ENCODE results near the gene EGLN1. TPM values are rescaled to one million over a fixed set of nuclear protein-coding genes. Genes with fewer than 3 reads are reported as not detected.

Gene EGLN1
- total RNA-seq, 2 experiments from 2014 or later = 46.5 to 47.2 TPM

- peak; percentile 89 for ATAC-seq
- Mint-ChIP-seq H3K27ac (no peak overlapping the region), H3K36me3 (ENCODE audit: low read depth) (peaks cover 15% of the 10 kb centered on the region), H3K27me3 (no peaks in the 10 kb centered on the region), H3K4me1 (ENCODE audit: low read depth) (peaks cover 6% of the 10 kb centered on the region), H3K9me3 (no peaks in the 10 kb centered on the region), H3K4me3 (no peak overlapping the region)
- DNase-seq = peak; percentile 46
- intact Hi-C loops (cut with micrococcal nuclease) = loop anchor here (5.0 kb wide), 1 partner anchor 244 kb away; no protein-coding TSS in a partner anchor
- TF ChIP-seq CTCF (IDR thresholded peaks at IDR 0.05) = peak; percentile 84
- CTCF ChIA-PET = interaction anchor here (0.7 to 2.5 kb wide), 28 partner anchors 9 to 297 kb away, joined by 3 to 23 read pairs (median 4); partner anchors contain the start of genes EXOC8 and TSNAX
- POLR2A ChIA-PET = interaction anchor here (1.5 kb wide), 1 partner anchor 19 kb away, joined by 7 read pairs; the partner anchor contains the start of genes EXOC8 and SPRTN
Observed at GRCh38 chr1:231357831-231358354, 64.2 kb downstream of the EGLN1 start.

GRCh38 chr1:231357187-231357772, 64.8 kb downstream of the EGLN1 start:
- DNase-seq (no peak), ATAC-seq (no peak)
- ChIA-PET CTCF (interaction anchor here (0.6 to 2.5 kb wide), 31 partner anchors 8 to 298 kb away, joined by 3 to 23 read pairs (median 4); partner anchors contain the start of genes EXOC8 and TSNAX), POLR2A (interaction anchor here (0.6 to 1.5 kb wide), 2 partner anchors 19 to 107 kb away, joined by 3 to 7 read pairs; partner anchors contain the start of genes EXOC8 and SPRTN)
- intact Hi-C loops (cut with micrococcal nuclease) = loop anchor here (5.0 kb wide), 1 partner anchor 245 kb away; no protein-coding TSS in a partner anchor
- Mint-ChIP-seq H3K4me1 (ENCODE audit: low read depth) (peaks cover 6% of the 10 kb centered on the region), H3K27ac (no peak overlapping the region), H3K36me3 (ENCODE audit: low read depth) (peaks cover 13% of the 10 kb centered on the region), H3K4me3 (no peak overlapping the region), H3K27me3 (no peaks in the 10 kb centered on the region), H3K9me3 (no peaks in the 10 kb centered on the region)
- TF ChIP-seq CTCF (IDR thresholded peaks at IDR 0.05) = no peak

- H3K27me3 Mint-ChIP-seq = no peaks in the 10 kb centered on the region
- no peak overlapping the region for H3K4me3 Mint-ChIP-seq
- no peak for TF ChIP-seq CTCF (IDR thresholded peaks at IDR 0.05)
- ChIA-PET POLR2A (interaction anchor here (1.0 kb wide), 1 partner anchor 40 kb away, joined by 3 read pairs; no protein-coding TSS in a partner anchor), CTCF (interaction anchor here (0.6 to 2.5 kb wide), 5 partner anchors 8 to 253 kb away, joined by 3 to 23 read pairs (median 3); partner anchors contain the start of gene EXOC8)
- no peak overlapping the region for H3K27ac Mint-ChIP-seq
- DNase-seq (no peak), ATAC-seq (no peak)
- intact Hi-C loops (cut with micrococcal nuclease) = loop anchor here (5.0 kb wide), 1 partner anchor 247 kb away; no protein-coding TSS in a partner anchor
- no peaks in the 10 kb centered on the region for H3K9me3 Mint-ChIP-seq
- peaks cover 8% of the 10 kb centered on the region for H3K36me3 Mint-ChIP-seq (ENCODE audit: low read depth)
- peaks cover 6% of the 10 kb centered on the region for H3K4me1 Mint-ChIP-seq (ENCODE audit: low read depth)
Observed at GRCh38 chr1:231355171-231355570, 66.9 kb downstream of the EGLN1 start.

DNA sequence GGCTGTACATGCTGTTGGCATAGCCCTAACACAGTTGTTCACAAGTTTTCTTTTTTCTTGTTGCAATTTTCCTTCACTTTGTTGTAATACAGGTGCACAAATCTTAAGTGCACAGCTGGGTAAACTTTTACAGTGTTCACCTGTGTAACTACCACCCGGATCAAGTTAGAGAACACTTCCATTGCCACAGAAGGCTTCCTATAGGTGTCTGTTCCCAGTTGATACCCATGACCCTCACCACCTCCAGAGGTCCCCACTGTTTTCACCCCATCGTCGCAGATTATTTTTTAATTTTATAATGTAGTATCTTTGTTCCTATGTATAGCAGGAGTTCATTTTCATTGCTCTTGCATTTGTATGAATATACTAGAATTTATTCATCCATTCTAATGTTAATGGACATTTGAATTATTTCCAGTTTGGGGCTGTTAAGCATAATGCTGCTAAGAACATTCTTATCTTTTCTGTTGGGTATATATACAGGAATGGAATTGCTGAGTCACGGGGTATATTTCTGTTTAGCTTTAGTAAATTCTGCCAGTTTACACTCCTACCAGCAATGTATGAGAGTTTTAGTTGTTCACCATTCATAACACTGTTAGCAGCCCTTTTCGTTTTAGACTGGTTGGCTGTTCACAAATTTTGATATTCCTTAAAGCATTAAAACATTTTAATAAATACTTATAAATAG, 67.6 kb downstream of the EGLN1 start:
- Mint-ChIP-seq H3K36me3 (ENCODE audit: low read depth) (peaks cover 8% of the 10 kb centered on the region), H3K27ac (no peak overlapping the region), H3K4me3 (no peak overlapping the region), H3K4me1 (ENCODE audit: low read depth) (peaks cover 6% of the 10 kb centered on the region), H3K9me3 (no peaks in the 10 kb centered on the region), H3K27me3 (no peaks in the 10 kb centered on the region)
- DNase-seq = no peak
- POLR2A ChIA-PET = no interaction called here
- CTCF ChIA-PET = interaction anchor here (0.9 to 1.4 kb wide), 3 partner anchors 8 to 17 kb away, joined by 3 to 6 read pairs (median 3); partner anchors contain the start of gene EXOC8
- no peak for TF ChIP-seq CTCF (IDR thresholded peaks at IDR 0.05)
- no peak for ATAC-seq
- intact Hi-C loops (cut with micrococcal nuclease) = loop anchor here (5.0 kb wide), 1 partner anchor 248 kb away; no protein-coding TSS in a partner anchor

Measured in activated CD8-positive, alpha-beta T cell treated with anti-CD3 and anti-CD28 coated beads for 36 hours (primary cell).